DMS153 (cell line): Measurements from ENCODE around the gene ABHD2.
"Not testable (repeated sequence)": the region's sequence is repeated elsewhere in the genome, so short reads cannot be mapped to it uniquely, and the experiment has no call there.

Experiments
- DNase-seq: peaks from one replicate; lab custom pipeline; 2025; lab: John Stamatoyannopoulos, UW

Gene ABHD2

DNA sequence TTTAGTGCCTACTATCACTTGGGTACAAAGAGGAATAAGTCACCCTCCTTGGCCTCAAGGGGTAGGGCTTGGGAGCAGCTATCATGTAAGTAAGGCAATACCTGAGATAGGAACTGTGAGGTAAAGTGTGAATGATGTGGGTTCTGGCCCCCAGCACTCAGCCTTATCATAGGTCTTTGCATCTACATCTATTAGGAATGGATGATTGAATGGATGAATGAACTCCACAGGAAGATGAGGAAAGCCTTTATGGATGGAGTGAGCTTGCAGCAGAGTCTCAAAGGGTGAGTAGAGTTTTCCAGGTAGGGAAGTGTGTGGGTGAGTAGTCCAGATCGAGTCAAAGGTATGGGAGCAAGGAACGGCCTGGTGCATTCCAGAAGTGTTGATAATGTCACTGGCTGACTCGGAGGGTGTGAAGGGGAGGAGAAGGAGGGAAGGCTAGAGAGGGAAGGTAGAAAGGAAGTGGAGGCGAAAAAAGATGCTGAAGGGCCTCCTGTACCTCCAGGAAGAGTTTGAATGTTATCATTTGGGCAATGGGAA lies 13.1 kb upstream of the ABHD2 start:
- no peak for DNase-seq

- no peak for DNase-seq
These were observed 12.4 kb upstream of the ABHD2 start for GRCh38 chr15:89075846-89076245.

DNA sequence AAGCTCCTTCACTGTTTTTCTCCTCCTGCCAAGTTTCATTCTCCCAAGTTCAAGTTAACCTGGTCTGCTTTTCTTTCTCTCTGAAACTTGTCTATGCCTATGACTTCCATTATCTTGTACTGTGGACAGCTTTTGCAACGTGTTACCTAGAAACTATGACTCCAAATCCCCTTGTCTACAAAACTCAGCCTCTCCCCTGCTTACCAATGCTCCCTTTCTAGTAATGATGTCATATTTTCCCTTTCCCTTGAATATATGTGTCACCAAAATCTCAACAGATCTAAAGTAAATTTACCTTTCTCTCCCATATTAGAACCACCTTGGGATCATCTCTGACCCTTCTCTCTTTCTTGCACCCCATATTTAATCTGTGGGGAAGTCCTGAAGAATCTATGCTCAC lies 10.5 kb upstream of the ABHD2 start:
- no peak for DNase-seq

DNA sequence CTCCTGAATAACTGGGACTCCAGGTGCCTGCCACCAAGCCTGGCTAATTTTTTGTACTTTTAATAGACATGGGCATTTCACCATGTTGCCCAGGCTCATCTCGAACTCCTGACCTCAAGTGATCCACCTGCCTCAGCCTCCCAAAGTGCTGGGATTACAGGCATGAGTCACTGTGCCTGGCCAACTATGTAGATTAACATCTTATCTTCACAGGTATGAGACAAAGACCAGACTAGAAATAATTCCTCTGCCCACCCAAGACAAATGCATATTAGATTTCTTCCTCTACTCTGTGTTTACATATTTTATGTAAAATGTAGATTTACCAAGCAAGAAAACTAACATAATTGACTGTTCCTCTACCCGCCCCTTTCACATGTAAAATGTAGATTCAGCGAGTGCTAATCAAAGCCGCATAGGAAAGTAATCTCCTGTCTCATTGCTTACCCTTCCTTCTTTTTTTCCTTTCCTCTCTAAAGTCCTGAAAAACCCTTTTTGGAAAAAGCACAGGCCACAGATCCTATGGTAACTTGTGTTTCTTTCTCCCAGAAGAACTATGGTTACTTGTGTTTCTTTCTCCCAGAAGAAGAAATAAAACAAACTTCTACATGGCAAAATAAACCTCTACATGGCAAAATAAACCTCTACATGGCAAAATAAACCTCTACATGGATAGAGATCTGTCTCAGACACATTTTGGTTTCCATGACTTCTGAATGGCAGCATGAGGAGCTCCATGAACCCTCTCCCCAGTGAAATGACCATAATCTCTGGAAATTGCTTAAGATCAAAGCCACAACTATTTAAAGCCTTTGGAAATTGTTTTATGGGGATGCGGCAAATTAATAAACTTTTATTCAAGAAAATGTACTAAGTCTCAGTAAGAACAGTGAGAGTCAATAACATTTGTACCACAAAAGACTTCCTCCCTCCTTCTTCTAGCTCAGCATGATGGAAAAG lies 9.1 kb upstream of the ABHD2 start:
- DNase-seq, result no peak

DNA sequence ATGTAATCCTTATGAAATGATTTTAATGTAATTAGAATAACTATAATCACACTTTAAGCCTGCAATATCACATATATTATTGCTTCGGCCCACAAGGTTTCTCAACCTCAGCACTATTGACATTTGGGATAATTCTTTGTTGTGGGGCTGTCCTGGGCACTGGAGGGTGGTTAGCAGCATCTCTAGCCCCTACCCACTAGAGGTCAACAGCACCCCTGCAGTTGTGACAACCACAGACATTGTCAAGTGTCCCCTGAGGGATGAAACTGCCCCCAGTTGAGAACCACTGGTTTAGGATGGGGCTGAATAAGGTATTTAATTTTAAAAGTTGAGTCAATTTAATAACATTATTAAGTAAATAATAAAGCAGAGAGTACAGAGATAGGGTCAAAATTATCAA lies 6.4 kb upstream of the ABHD2 start:
- DNase-seq, result no peak

- DNase-seq, result no peak
These were observed 5.0 kb upstream of the ABHD2 start for GRCh38 chr15:89083246-89083645.

DNA sequence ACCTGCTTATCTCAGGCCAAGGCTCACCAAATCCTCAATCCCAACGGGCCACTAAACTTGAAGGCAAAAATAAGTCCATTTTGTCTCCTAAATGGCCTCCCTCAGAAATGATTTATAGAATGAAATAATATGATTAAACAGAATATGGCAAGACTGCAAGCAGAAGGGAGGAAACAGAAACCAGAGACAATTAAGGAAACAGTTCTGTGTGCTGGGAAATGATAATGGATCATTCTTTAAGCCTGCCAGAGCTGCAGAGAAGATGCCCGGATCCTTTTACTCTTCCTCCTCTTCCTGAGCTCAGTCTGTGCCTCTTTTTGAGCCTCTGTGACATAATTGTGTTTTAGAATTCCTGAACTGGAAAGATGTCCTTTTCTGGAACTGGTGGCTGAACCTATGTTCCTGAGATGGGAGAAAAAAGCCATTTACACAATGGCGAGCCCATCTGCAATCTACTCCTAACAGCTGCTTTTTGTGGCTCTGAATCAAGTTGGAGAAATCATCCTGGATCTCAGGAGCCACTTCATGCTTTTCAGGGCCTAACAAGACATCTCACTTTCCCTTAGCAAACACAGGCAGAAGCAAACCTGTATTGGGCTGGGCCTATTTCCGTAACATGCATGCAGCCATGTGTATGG lies 2.8 kb upstream of the ABHD2 start:
- no peak for DNase-seq

- not testable (repeated sequence) for DNase-seq
These were observed 2.3 kb upstream of the ABHD2 start for GRCh38 chr15:89085933-89086332.

- not testable (repeated sequence) for DNase-seq
These were observed 1.9 kb upstream of the ABHD2 start for GRCh38 chr15:89086390-89086789.

DNA sequence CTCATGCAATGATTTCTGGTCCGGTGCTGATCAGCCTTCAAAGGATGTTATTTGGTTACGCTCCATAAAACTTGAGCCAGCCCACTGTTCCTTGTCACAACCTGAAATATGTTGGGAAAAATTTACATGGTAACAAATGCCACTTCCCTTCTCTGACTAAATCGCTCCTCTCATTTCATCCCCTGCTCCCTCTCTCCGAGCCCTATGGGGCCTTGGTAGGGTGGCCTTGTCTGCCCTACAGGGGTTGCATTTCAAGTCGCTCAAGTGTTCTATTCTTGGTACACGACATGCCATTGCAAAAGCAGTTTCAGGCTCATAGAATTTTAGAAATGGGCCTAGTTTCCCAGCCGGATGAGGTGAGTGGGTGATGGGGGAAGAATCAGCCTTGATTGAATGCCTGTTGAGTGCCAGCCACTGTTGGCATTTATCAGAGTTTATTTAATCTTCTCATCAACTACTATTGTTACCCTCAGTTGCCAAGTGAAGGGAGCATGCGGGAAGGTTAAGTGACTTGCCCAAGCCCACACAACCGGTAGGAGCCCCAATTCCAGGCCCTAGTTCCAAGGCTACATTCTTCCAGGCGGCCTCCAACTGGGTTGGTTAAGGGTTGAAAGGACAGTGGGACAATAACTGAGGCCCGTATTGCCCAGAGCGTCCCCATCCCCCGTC lies 961 bp upstream of the ABHD2 start:
- no peak for DNase-seq

- no peak for DNase-seq
These were observed 504 bp downstream of the ABHD2 start for GRCh38 chr15:89088605-89089315.

GRCh38 chr15:89089316-89090230 lies 1.3 kb downstream of the ABHD2 start:
- no peak for DNase-seq

DNA sequence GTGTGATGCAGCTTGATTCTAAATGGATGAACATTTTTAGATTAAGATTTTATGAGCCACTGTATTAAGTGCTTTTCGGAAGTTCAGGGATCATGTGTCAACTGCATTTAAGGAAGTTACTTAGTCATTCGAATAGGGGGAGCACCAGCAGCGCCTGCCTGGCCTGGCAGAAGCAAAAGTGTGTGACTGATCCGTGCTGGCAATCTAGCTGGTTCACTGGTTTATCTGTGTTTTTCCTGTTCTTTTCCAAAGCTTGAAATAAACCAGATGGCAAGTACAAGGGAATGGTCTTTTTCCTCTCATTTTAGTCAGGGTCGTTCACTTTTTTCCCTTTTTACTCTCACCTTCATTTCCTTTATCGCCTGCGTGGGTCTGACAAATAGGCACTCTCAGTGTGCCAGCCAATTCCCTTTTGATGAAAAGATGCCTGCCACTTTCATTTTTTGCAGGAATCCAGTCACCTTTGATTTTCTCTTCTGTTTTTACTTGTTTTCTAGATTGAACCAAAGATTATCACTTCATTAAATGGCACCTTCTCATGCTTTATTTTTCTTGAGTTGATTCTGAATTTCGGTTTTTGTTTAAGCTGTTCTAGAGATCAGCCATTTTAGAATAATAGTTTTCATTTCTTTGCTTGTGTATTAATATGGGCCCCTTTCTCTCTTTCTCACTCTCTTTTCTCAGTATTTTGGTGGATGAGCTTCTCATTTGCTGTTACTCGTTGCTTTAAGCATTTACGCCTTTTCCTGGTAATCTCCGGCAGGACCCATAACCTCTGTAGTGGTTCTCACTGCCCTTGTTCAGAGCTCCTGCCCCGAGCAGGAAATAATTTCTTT lies 2.8 kb downstream of the ABHD2 start:
- no peak for DNase-seq

DNA sequence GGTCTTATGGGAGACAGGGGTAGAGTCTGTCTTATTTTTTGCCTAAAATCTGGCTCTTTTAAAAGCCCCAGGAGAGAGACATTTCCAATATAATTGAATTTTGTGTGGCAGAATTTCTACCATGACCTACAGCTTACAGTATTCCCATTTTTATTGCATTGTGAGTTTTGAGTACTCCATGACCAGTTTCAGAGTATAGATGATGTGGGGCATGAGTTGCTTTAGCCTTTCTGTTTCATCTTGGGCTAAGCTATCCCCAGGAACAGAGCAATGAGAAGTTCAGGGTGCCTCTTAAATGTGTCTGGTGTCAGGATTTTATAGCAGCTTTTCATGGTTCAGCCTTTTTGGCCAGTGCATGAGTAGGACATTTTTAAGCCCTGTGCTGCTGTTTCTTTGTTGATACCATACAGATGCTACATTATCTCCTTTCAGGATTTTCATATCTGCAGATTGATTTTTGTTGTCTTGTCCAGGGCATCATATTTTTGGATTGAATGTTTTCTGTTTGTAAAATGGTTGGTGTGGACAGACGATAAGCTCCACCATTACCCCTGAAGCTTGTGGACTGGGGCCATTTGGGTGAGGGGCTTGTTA lies 3.5 kb downstream of the ABHD2 start:
- no peak for DNase-seq

GRCh38 chr15:89093509-89093908 lies 5.3 kb downstream of the ABHD2 start:
- DNase-seq, result no peak

GRCh38 chr15:89095073-89095472 lies 6.8 kb downstream of the ABHD2 start:
- DNase-seq, result no peak

DNA sequence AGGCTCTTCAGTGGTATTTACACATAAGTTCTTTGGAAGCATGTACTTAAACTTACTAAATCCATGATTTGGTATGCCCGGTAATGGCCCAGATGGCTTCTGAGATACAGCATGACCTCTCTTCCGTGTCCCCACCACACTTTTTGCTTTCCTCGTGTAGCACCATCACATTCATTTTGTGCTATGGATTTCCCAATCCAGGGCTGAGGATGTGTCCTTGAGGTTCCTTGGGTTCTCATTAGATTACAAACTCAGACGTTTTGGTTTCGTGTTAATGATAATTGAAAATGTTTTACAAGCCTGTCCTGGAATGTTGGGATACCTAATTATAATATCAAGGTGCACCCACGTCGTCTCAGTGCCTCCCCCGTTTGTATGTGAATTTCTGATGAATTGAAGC lies 7.3 kb downstream of the ABHD2 start:
- DNase-seq, result no peak

- no peak for DNase-seq
These were observed 8.4 kb downstream of the ABHD2 start for GRCh38 chr15:89096664-89097063.

GRCh38 chr15:89097313-89097712 lies 9.1 kb downstream of the ABHD2 start:
- no peak for DNase-seq

- peak; percentile 33 for DNase-seq
These were observed 10.0 kb downstream of the ABHD2 start for GRCh38 chr15:89098281-89098680.
